DOHH2 (cell line): ENCODE measurements around the gene ZCRB1.

Source experiments
- H3F3A ChIP-seq: fragments of 200-600 bp; sonication (generic), shearing (Covaris generic); 2 replicates; pipeline ENCODE4 v1.6.0; 2016; ENCODE audit warnings: antibody characterized with exemption, mild to moderate bottlenecking; ENCODE audit not compliant: control insufficient read depth, insufficient read depth
- H3K27ac ChIP-seq: fragments of 200-600 bp; sonication (generic); 2 replicates; pipeline ENCODE4 v1.5.1; 2014; ENCODE audit warnings: low read depth, mild to moderate bottlenecking, low read length, moderate library complexity
- H3K27me3 ChIP-seq: fragments of 200-600 bp; sonication (generic); 2 replicates; pipeline ENCODE4 v1.6.1; 2014; ENCODE audit warnings: mild to moderate bottlenecking, low read length, mixed read lengths; ENCODE audit not compliant: control insufficient read depth
- H3K36me3 ChIP-seq: fragments of 200-600 bp; sonication (generic); 2 replicates; pipeline ENCODE4 v1.6.1; 2014; ENCODE audit warnings: mild to moderate bottlenecking, low read length, moderate library complexity, mixed read lengths; ENCODE audit not compliant: control insufficient read depth
- H3K4me1 ChIP-seq: fragments of 200-600 bp; sonication (generic); 2 replicates; pipeline ENCODE4 v1.6.1; 2014; ENCODE audit warnings: mild to moderate bottlenecking, low read length, mixed read lengths; ENCODE audit not compliant: control insufficient read depth
- H3K4me2 ChIP-seq: fragments of 200-600 bp; sonication (generic); 2 replicates; pipeline ENCODE4 v1.6.0; 2014; ENCODE audit warnings: mild to moderate bottlenecking, low read length, moderate library complexity
- H3K4me3 ChIP-seq: fragments of 200-600 bp; sonication (generic); 2 replicates; pipeline ENCODE4 v1.5.1; 2014; ENCODE audit warnings: mild to moderate bottlenecking, low read length, mixed read lengths
- H3K79me2 ChIP-seq: fragments of 200-600 bp; sonication (generic); 2 replicates; pipeline ENCODE4 v1.6.1; 2014; ENCODE audit warnings: mild to moderate bottlenecking, low read length, mixed read lengths; ENCODE audit not compliant: control insufficient read depth
- H3K9me2 ChIP-seq: fragments of 200-600 bp; sonication (generic); replicated peaks from 2 replicates; pipeline ENCODE4 v1.6.1; 2014; ENCODE audit warnings: mild to moderate bottlenecking, low read length, mixed read lengths; ENCODE audit not compliant: control insufficient read depth
- H3K9me3 ChIP-seq: fragments of 200-600 bp; sonication (generic); 2 replicates; pipeline ENCODE4 v1.6.1; 2014; ENCODE audit warnings: antibody characterized with exemption, low read length, mixed read lengths; ENCODE audit not compliant: control insufficient read depth, insufficient read depth
- H4K20me1 ChIP-seq: fragments of 200-600 bp; sonication (generic); 2 replicates; pipeline ENCODE4 v1.6.0; 2014; ENCODE audit warnings: low read depth, mild to moderate bottlenecking, antibody characterized with exemption, low read length, moderate library complexity; ENCODE audit not compliant: control insufficient read depth, insufficient read depth
- EZH2phosphoT487 ChIP-seq: fragments of 200-600 bp; sonication (generic); IDR thresholded peaks from 2 replicates; pipeline ENCODE4 v1.6.1; 2017; ENCODE audit warnings: borderline replicate concordance, mild to moderate bottlenecking, antibody characterized with exemption, low read length, moderate library complexity, mixed read lengths
- TF ChIP-seq, protein P1 (sequence below): fragments of 200-600 bp; sonication (generic); IDR thresholded peaks from one replicate; pipeline ENCODE4 v1.5.1; 2014; ENCODE audit warnings: antibody characterized with exemption, mild to moderate bottlenecking, low read depth, low read length; ENCODE audit not compliant: poor library complexity, severe bottlenecking

Gene ZCRB1

DNA sequence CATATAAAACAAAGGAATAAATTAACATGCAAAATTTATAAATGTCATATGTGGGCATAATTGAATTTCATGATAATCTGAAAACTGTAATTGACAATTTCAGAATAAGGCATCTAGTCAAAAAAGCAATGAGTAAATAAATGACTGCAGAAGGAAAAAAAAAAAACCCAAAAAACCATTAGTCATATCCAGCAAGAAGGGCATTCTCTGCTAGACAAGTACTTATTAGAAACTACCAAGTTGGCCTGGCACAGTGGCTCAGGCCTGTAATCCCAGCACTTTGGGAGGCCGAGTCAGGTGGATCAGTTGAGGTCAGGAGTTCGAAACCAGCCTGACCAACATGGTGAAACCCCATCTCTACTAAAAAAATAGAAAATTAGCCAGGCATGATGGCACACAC is 17.5 kb downstream of the ZCRB1 start:
- Histone ChIP-seq H3K27ac (no peak overlapping the region), H3F3A (no peaks in the 10 kb centered on the region), H3K4me2 (no peak overlapping the region), H3K4me1 (no peaks in the 10 kb centered on the region), H3K9me3 (no peaks in the 10 kb centered on the region), H3K36me3 (peaks cover 6% of the 10 kb centered on the region), H4K20me1 (no peaks in the 10 kb centered on the region), H3K27me3 (no peaks in the 10 kb centered on the region), H3K4me3 (no peak overlapping the region), H3K9me2 (no peaks in the 10 kb centered on the region), H3K79me2 (no peaks in the 10 kb centered on the region)
- TF ChIP-seq, protein P1, sequence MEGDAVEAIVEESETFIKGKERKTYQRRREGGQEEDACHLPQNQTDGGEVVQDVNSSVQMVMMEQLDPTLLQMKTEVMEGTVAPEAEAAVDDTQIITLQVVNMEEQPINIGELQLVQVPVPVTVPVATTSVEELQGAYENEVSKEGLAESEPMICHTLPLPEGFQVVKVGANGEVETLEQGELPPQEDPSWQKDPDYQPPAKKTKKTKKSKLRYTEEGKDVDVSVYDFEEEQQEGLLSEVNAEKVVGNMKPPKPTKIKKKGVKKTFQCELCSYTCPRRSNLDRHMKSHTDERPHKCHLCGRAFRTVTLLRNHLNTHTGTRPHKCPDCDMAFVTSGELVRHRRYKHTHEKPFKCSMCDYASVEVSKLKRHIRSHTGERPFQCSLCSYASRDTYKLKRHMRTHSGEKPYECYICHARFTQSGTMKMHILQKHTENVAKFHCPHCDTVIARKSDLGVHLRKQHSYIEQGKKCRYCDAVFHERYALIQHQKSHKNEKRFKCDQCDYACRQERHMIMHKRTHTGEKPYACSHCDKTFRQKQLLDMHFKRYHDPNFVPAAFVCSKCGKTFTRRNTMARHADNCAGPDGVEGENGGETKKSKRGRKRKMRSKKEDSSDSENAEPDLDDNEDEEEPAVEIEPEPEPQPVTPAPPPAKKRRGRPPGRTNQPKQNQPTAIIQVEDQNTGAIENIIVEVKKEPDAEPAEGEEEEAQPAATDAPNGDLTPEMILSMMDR, result no peak
- TF ChIP-seq EZH2phosphoT487, result no peak

DNA sequence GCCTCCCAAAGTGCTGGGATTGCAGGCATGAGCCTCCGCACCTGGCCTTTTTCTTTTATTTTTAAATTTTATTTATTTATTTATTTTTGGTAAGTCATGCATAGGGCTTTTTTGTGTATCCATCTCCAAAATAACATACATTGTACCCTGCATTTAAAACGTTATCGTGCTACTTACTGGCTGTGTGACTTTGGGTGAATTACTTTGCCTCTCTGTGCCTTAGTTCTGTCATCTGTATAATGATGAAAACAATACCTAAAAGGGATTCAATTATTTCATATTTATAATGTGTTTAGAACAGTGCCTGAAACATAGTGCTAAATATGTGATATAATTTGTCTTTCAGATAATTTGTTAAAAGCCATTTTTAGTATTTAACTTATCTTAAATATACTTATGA is 19.6 kb downstream of the ZCRB1 start:
- Histone ChIP-seq H3K9me2 (no peaks in the 10 kb centered on the region), H3K9me3 (no peaks in the 10 kb centered on the region), H3K4me3 (no peak overlapping the region), H3K79me2 (no peaks in the 10 kb centered on the region), H3K27me3 (peaks cover 6% of the 10 kb centered on the region), H3K36me3 (no peaks in the 10 kb centered on the region), H3F3A (no peaks in the 10 kb centered on the region), H3K4me2 (no peak overlapping the region), H4K20me1 (no peaks in the 10 kb centered on the region), H3K4me1 (no peaks in the 10 kb centered on the region), H3K27ac (no peak overlapping the region)
- TF ChIP-seq, protein P1, result no peak
- no peak for TF ChIP-seq EZH2phosphoT487

- no peak for TF ChIP-seq EZH2phosphoT487
- TF ChIP-seq, protein P1, result no peak
- no peaks in the 10 kb centered on the region for H3K36me3 ChIP-seq
- no peaks in the 10 kb centered on the region for H3K79me2 ChIP-seq
- H3K4me3 ChIP-seq, result no peak overlapping the region
- H4K20me1 ChIP-seq, result no peaks in the 10 kb centered on the region
- H3K4me1 ChIP-seq, result peaks cover 16% of the 10 kb centered on the region
- H3K27me3 ChIP-seq, result peaks cover 9% of the 10 kb centered on the region
- no peaks in the 10 kb centered on the region for H3K9me3 ChIP-seq
- no peak overlapping the region for H3K4me2 ChIP-seq
- H3F3A ChIP-seq, result no peaks in the 10 kb centered on the region
- H3K27ac ChIP-seq, result no peak overlapping the region
- no peaks in the 10 kb centered on the region for H3K9me2 ChIP-seq
Measured at GRCh38 chr12:42299392-42300308, 26.2 kb downstream of the ZCRB1 start.
